Measurements from ENCODE around the gene SAPCD2. TPM values are rescaled to one million over a fixed set of nuclear protein-coding genes. Genes with fewer than 3 reads are reported as not detected.

SAPCD2 gene
- polyA plus RNA-seq, 1 donor (not counting 4 experiments of a cell fraction or from before 2014, with no cell fraction given): 1.6 TPM

- H3K27ac ChIP-seq (ENCODE audit: control insufficient read depth, insufficient read depth, low read length): no peak overlapping the region
- H3K9ac ChIP-seq (ENCODE audit: control insufficient read depth, extremely low read depth, insufficient read depth, low read length): no peak overlapping the region
- peaks cover 10% of the 10 kb centered on the region for H3K9me3 ChIP-seq (ENCODE audit: control insufficient read depth, low read depth, low read length)
- no peaks in the 10 kb centered on the region for H4K20me1 ChIP-seq (ENCODE audit: control insufficient read depth, extremely low read depth, insufficient read depth, low read length)
- DNase-seq (ENCODE audit: low read depth, low spot score) (no peak), FAIRE-seq (no peak)
- no peaks in the 10 kb centered on the region for H3K4me1 ChIP-seq (ENCODE audit: control insufficient read depth, extremely low read depth, insufficient read depth, low read length)
- H3K27me3 ChIP-seq (ENCODE audit: control insufficient read depth, extremely low read depth, insufficient read depth, low read length): no peaks in the 10 kb centered on the region
- no peak overlapping the region for H3K4me2 ChIP-seq (ENCODE audit: control insufficient read depth, extremely low read depth, insufficient read depth, low read depth, low read length)
- H3K4me3 ChIP-seq (ENCODE audit: control insufficient read depth in 2 of 3, extremely low read depth in 1 of 3, insufficient read depth in 2 of 3, low read depth in 1 of 3, low read length in 3 of 3): no peak overlapping the region
- TF ChIP-seq CTCF (optimal IDR thresholded peaks at IDR 0.05 in 1 of 3, IDR thresholded peaks at IDR 0.05 in 1 of 3, conservative IDR thresholded peaks at IDR 0.05 in 1 of 3; ENCODE audit: extremely low read depth in 1 of 3, insufficient read depth in 2 of 3, low read length in 3 of 3): no peak
- TF ChIP-seq EZH2 (IDR thresholded peaks at IDR 0.05; ENCODE audit: low read length): no peak
- H3K79me2 ChIP-seq (ENCODE audit: control insufficient read depth, insufficient read depth, low read length): peaks cover 3% of the 10 kb centered on the region
- no peak overlapping the region for H2AFZ ChIP-seq (ENCODE audit: control insufficient read depth, low read length)
- peaks cover 19 to 20% of the 10 kb centered on the region in 2 experiments for H3K36me3 ChIP-seq (ENCODE audit: control insufficient read depth in 2 of 2, extremely low read depth in 1 of 2, insufficient read depth in 2 of 2, low read length in 2 of 2)
- H3K9me1 ChIP-seq (ENCODE audit: control insufficient read depth, extremely low read depth, insufficient read depth, low read length): no peaks in the 10 kb centered on the region
- dilution Hi-C loops (cut with MboI; ENCODE audit: extremely low pct_ligation_motif_present, low sequenced_read_pairs): no loop called here
Observed at GRCh38 chr9:137107312-137107921, 37.1 kb upstream of the SAPCD2 start.

GRCh38 chr9:137106662-137107250 lies 36.4 kb upstream of the SAPCD2 start:
- H3K36me3 ChIP-seq (ENCODE audit: control insufficient read depth in 2 of 2, extremely low read depth in 1 of 2, insufficient read depth in 2 of 2, low read length in 2 of 2): peaks cover 25% of the 10 kb centered on the region in 2 experiments

More at GRCh38 chr9:137106662-137107250, 36.4 kb upstream of the SAPCD2 start:
- peaks cover 17% of the 10 kb centered on the region for H3K9me3 ChIP-seq (ENCODE audit: control insufficient read depth, low read depth, low read length)
- DNase-seq (ENCODE audit: low read depth, low spot score): no peak
- peaks cover 4% of the 10 kb centered on the region for H3K79me2 ChIP-seq (ENCODE audit: control insufficient read depth, insufficient read depth, low read length)
- H3K9me1 ChIP-seq (ENCODE audit: control insufficient read depth, extremely low read depth, insufficient read depth, low read length): no peaks in the 10 kb centered on the region
- no peak overlapping the region for H2AFZ ChIP-seq (ENCODE audit: control insufficient read depth, low read length)
- FAIRE-seq: no peak
- H3K27me3 ChIP-seq (ENCODE audit: control insufficient read depth, extremely low read depth, insufficient read depth, low read length): no peaks in the 10 kb centered on the region
- no peaks in the 10 kb centered on the region for H3K4me1 ChIP-seq (ENCODE audit: control insufficient read depth, extremely low read depth, insufficient read depth, low read length)
- no peak overlapping the region for H3K27ac ChIP-seq (ENCODE audit: control insufficient read depth, insufficient read depth, low read length)
- no peak overlapping the region for H3K4me2 ChIP-seq (ENCODE audit: control insufficient read depth, extremely low read depth, insufficient read depth, low read depth, low read length)
- dilution Hi-C loops (cut with MboI; ENCODE audit: extremely low pct_ligation_motif_present, low sequenced_read_pairs): no loop called here
- no peaks in the 10 kb centered on the region for H4K20me1 ChIP-seq (ENCODE audit: control insufficient read depth, extremely low read depth, insufficient read depth, low read length)
- no peak overlapping the region for H3K4me3 ChIP-seq (ENCODE audit: control insufficient read depth in 2 of 3, extremely low read depth in 1 of 3, insufficient read depth in 2 of 3, low read depth in 1 of 3, low read length in 3 of 3)
- H3K9ac ChIP-seq (ENCODE audit: control insufficient read depth, extremely low read depth, insufficient read depth, low read length): no peak overlapping the region
- TF ChIP-seq EZH2 (IDR thresholded peaks at IDR 0.05; ENCODE audit: low read length) (no peak), CTCF (optimal IDR thresholded peaks at IDR 0.05 in 1 of 3, IDR thresholded peaks at IDR 0.05 in 1 of 3, conservative IDR thresholded peaks at IDR 0.05 in 1 of 3; ENCODE audit: extremely low read depth in 1 of 3, insufficient read depth in 2 of 3, low read length in 3 of 3) (no peak)
